Fibroblast of lung (primary cell): ENCODE measurements around the gene CHST11. TPM values are rescaled to one million over a fixed set of nuclear protein-coding genes. Genes with fewer than 3 reads are reported as not detected.

Experiments
- DNase-seq, 2 donors: peaks; one replicate each; pipeline versions ENCODE4 v3.0.0 to v3.0.0-alpha.2; 2010; ENCODE audit warnings: low read depth in 2 of 2
- H2AFZ ChIP-seq: 2 replicates; pipeline ENCODE4 v1.5.1; 2012; ENCODE audit warnings: low read length, control low read depth, inconsistent platforms
- H3K27ac ChIP-seq: 2 replicates; pipeline ENCODE4 v1.5.1; 2011; ENCODE audit warnings: low read length, control low read depth; ENCODE audit not compliant: insufficient read depth
- H3K27me3 ChIP-seq: 2 replicates; pipeline ENCODE4 v1.5.1; 2011; ENCODE audit warnings: mild to moderate bottlenecking, low read length; ENCODE audit not compliant: control insufficient read depth, insufficient read depth
- H3K36me3 ChIP-seq: 2 replicates; pipeline ENCODE4 v1.5.1; 2011; ENCODE audit warnings: low read length; ENCODE audit not compliant: control insufficient read depth, insufficient read depth
- H3K4me1 ChIP-seq: 2 replicates; pipeline ENCODE4 v1.5.1; 2011; ENCODE audit warnings: low read length; ENCODE audit not compliant: control insufficient read depth, insufficient read depth; ENCODE audit errors: extremely low read depth
- H3K4me2 ChIP-seq: 2 replicates; pipeline ENCODE4 v1.5.1; 2011; ENCODE audit warnings: low read length, control low read depth; ENCODE audit not compliant: insufficient read depth; ENCODE audit errors: extremely low read depth
- H3K4me3 ChIP-seq, 4 experiments: fragments of 200-600 bp in 1 of 4; sonication (generic) in 1 of 4; replicated peaks in 1 of 4; 2 replicates each; pipeline ENCODE4 v1.5.1; 2011 to 2016; ENCODE audit warnings: low read length in 4 of 4, low read depth in 3 of 4, mild to moderate bottlenecking in 3 of 4, control low read depth in 2 of 4, inconsistent platforms in 1 of 4, mixed read lengths in 1 of 4; ENCODE audit not compliant: insufficient read depth in 1 of 4; ENCODE audit errors: control extremely low read depth in 1 of 4
- H3K79me2 ChIP-seq: 2 replicates; pipeline ENCODE4 v1.5.1; 2012; ENCODE audit warnings: mild to moderate bottlenecking, low read length, inconsistent platforms; ENCODE audit not compliant: control insufficient read depth, insufficient read depth
- H3K9ac ChIP-seq: 2 replicates; pipeline ENCODE4 v1.5.1; 2011; ENCODE audit warnings: mild to moderate bottlenecking, low read length, control low read depth; ENCODE audit not compliant: insufficient read depth
- H3K9me3 ChIP-seq: 2 replicates; pipeline ENCODE4 v1.5.1; 2012; ENCODE audit warnings: low read depth, low read length; ENCODE audit not compliant: control insufficient read depth, insufficient read depth
- H4K20me1 ChIP-seq: 2 replicates; pipeline ENCODE4 v1.5.1; 2011; ENCODE audit warnings: low read length; ENCODE audit not compliant: control insufficient read depth, insufficient read depth; ENCODE audit errors: extremely low read depth
- EZH2 ChIP-seq: IDR thresholded peaks from 2 replicates; pipeline ENCODE4 v1.5.1; 2012; ENCODE audit warnings: low read length, control low read depth, mild to moderate bottlenecking; ENCODE audit errors: missing control alignments
- polyA plus RNA-seq, 2 donors: library from polyadenylated mRNA; depleted of rRNA in 1 of 2; stranded (reverse) in 1 of 2; unstranded in 1 of 2; fragments of >200 nt; gene quantifications; 2 replicates each; pipeline ENCODE4 v1.2.1, GENCODE V29; 2011 to 2012; ENCODE audit warnings: missing spikeins in 1 of 2
- total RNA-seq: library from RNA; depleted of rRNA; stranded (reverse); fragments of >200 nt; gene quantifications from 2 replicates; pipeline ENCODE4 v1.2.1, GENCODE V29; 2014
- TF ChIP-seq, protein P1 (sequence below), 2 donors: IDR thresholded peaks in 1 of 2; conservative IDR thresholded peaks in 1 of 2; 1 replicate in 1 of 2; 2 replicates in 1 of 2; pipeline ENCODE4 v1.5.1; 2011 to 2012; ENCODE audit warnings: low read length in 2 of 2, control low read depth in 1 of 2, inconsistent platforms in 1 of 2, low read depth in 1 of 2, mild to moderate bottlenecking in 1 of 2

Gene CHST11
- total and polyA plus RNA-seq, 2 donors (not counting 1 experiment from before 2014, with no cell fraction given): 3.5 to 9.1 TPM

DNA sequence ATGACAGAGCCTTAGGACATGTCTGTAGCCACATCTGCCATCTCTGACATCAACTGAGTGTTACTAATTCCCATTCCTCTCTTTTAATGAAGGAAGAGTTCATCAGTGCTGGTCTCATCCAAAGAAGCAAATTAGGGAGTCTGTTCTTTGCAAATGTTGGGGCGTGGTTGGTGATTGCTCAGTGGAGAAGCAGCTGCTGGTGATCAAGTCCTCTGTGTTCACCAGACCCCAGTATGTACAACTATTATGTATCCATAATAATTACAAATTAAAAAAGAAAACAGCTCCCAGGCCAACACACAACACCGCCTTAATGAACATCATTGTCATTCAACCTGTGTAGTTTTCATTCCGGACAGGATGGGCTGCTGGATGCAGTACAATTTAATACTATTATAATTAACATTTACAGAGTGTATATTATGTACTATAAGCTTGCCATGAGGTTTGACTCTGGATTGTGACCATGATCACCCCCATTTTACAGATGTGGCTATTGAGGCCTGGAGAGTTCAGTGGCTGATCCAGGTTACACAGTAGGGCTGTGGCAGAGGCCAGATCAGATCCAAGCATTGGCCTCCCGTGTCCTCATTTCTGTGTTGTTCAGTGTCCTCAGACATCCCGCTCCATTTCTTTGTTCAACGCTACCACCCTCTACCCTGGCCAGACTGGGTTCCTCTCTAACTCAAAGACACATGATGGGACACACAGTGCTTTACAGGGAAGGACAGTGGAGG, 179.0 kb downstream of the CHST11 start:
- no peak overlapping the region for H3K4me3 ChIP-seq
- no peaks in the 10 kb centered on the region for H3K9me3 ChIP-seq
- no peak overlapping the region for H3K4me2 ChIP-seq
- no peaks in the 10 kb centered on the region for H3K27me3 ChIP-seq
- no peak for DNase-seq
- H3K9ac ChIP-seq: no peak overlapping the region
- TF ChIP-seq, protein P1, sequence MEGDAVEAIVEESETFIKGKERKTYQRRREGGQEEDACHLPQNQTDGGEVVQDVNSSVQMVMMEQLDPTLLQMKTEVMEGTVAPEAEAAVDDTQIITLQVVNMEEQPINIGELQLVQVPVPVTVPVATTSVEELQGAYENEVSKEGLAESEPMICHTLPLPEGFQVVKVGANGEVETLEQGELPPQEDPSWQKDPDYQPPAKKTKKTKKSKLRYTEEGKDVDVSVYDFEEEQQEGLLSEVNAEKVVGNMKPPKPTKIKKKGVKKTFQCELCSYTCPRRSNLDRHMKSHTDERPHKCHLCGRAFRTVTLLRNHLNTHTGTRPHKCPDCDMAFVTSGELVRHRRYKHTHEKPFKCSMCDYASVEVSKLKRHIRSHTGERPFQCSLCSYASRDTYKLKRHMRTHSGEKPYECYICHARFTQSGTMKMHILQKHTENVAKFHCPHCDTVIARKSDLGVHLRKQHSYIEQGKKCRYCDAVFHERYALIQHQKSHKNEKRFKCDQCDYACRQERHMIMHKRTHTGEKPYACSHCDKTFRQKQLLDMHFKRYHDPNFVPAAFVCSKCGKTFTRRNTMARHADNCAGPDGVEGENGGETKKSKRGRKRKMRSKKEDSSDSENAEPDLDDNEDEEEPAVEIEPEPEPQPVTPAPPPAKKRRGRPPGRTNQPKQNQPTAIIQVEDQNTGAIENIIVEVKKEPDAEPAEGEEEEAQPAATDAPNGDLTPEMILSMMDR (conservative IDR thresholded peaks at IDR 0.05 in 1 of 2, IDR thresholded peaks at IDR 0.05 in 1 of 2; ENCODE audit: low read depth in 1 of 2, low read length in 2 of 2): no peak
- no peak for TF ChIP-seq EZH2
- H2AFZ ChIP-seq: no peak overlapping the region
- H3K79me2 ChIP-seq: no peaks in the 10 kb centered on the region
- H3K36me3 ChIP-seq: no peaks in the 10 kb centered on the region
- no peak overlapping the region for H3K27ac ChIP-seq
- H3K4me1 ChIP-seq: no peaks in the 10 kb centered on the region
- H4K20me1 ChIP-seq: no peaks in the 10 kb centered on the region

GRCh38 chr12:104636496-104636895, 179.7 kb downstream of the CHST11 start:
- Histone ChIP-seq H3K9me3 (no peaks in the 10 kb centered on the region), H3K4me2 (no peak overlapping the region), H3K79me2 (no peaks in the 10 kb centered on the region), H4K20me1 (no peaks in the 10 kb centered on the region), H2AFZ (no peak overlapping the region), H3K36me3 (no peaks in the 10 kb centered on the region), H3K4me1 (no peaks in the 10 kb centered on the region), H3K9ac (no peak overlapping the region), H3K27ac (no peak overlapping the region), H3K27me3 (no peaks in the 10 kb centered on the region), H3K4me3 (no peak overlapping the region)
- DNase-seq: no peak
- TF ChIP-seq, protein P1 (conservative IDR thresholded peaks at IDR 0.05 in 1 of 2, IDR thresholded peaks at IDR 0.05 in 1 of 2; ENCODE audit: low read depth in 1 of 2, low read length in 2 of 2): no peak
- TF ChIP-seq EZH2: no peak

DNA sequence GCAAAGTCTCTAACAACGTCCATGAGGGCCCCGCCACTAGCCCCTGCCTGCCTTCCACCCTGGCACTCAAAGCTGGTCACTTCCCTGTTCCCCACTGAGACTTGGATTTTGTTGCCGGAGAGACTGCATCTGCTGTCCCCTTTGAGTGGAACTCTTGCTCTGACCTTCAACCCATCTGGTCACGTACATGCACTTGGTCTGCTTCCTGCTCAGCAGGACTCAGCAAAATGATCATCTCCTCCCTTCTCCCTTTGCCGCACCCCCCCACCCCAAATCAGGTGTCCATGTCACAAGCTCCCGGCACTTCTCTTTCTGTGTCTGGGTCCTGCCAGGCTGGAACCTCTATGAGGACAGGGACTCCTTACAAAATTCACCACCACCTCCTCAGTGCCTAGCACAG, 180.9 kb downstream of the CHST11 start:
- no peak overlapping the region for H3K9ac ChIP-seq
- no peak for TF ChIP-seq EZH2
- TF ChIP-seq, protein P1 (conservative IDR thresholded peaks at IDR 0.05 in 1 of 2, IDR thresholded peaks at IDR 0.05 in 1 of 2; ENCODE audit: low read depth in 1 of 2, low read length in 2 of 2): no peak
- H3K36me3 ChIP-seq: no peaks in the 10 kb centered on the region
- H3K4me3 ChIP-seq: no peak overlapping the region
- H4K20me1 ChIP-seq: no peaks in the 10 kb centered on the region
- no peak overlapping the region for H2AFZ ChIP-seq
- H3K9me3 ChIP-seq: no peaks in the 10 kb centered on the region
- no peaks in the 10 kb centered on the region for H3K27me3 ChIP-seq
- H3K79me2 ChIP-seq: no peaks in the 10 kb centered on the region
- H3K4me1 ChIP-seq: no peaks in the 10 kb centered on the region
- H3K4me2 ChIP-seq: no peak overlapping the region
- no peak overlapping the region for H3K27ac ChIP-seq
- no peak for DNase-seq
